Immature natural killer cell (primary cell): Measurements from ENCODE around the gene REX1BD. TPM values are rescaled to one million over a fixed set of nuclear protein-coding genes. Genes with fewer than 3 reads are reported as not detected.
"Not testable (repeated sequence)": the region's sequence is repeated elsewhere in the genome, so short reads cannot be mapped to it uniquely, and the experiment has no call there.

Experiments used
- DNase-seq, 3 donors: peaks; one replicate each; pipeline ENCODE4 v3.0.0; 2022; ENCODE audit warnings: mixed read lengths in 1 of 3
- H3K27ac Mint-ChIP-seq, 6 donors: one replicate each; pipeline ENCODE4 v1.8.0; 2020; ENCODE audit warnings: mixed read lengths in 6 of 6, mild to moderate bottlenecking in 5 of 6, inconsistent platforms in 4 of 6, moderate library complexity in 3 of 6
- H3K27me3 Mint-ChIP-seq, 3 donors: one replicate each; pipeline ENCODE4 v1.8.0; 2020 to 2021; ENCODE audit warnings: low read depth in 3 of 3, mild to moderate bottlenecking in 3 of 3, mixed read lengths in 3 of 3, moderate library complexity in 3 of 3, inconsistent platforms in 1 of 3
- H3K36me3 Mint-ChIP-seq, 3 donors: one replicate each; pipeline ENCODE4 v1.8.0; 2020; ENCODE audit warnings: mixed read lengths in 3 of 3, inconsistent platforms in 2 of 3, mild to moderate bottlenecking in 2 of 3
- H3K4me1 Mint-ChIP-seq, 2 donors: one replicate each; pipeline ENCODE4 v1.8.0; 2020; ENCODE audit warnings: inconsistent platforms in 2 of 2, mild to moderate bottlenecking in 2 of 2, mixed read lengths in 2 of 2, moderate library complexity in 1 of 2
- H3K4me3 Mint-ChIP-seq, 5 donors: one replicate each; pipeline ENCODE4 v1.8.0; 2020; ENCODE audit warnings: mild to moderate bottlenecking in 5 of 5, mixed read lengths in 5 of 5, inconsistent platforms in 3 of 5, moderate library complexity in 3 of 5
- H3K9me3 Mint-ChIP-seq, 6 donors: one replicate each; pipeline ENCODE4 v1.8.0; 2020; ENCODE audit warnings: mild to moderate bottlenecking in 6 of 6, mixed read lengths in 6 of 6, inconsistent platforms in 4 of 6, moderate library complexity in 3 of 6
- polyA plus RNA-seq, 3 donors: library from polyadenylated mRNA; unstranded; fragments of 300-500 nt; fragmentation: Illumina TruSeq; gene quantifications; one replicate each; pipeline ENCODE4 v1.2.3, GENCODE V29; 2021

Gene REX1BD
- polyA plus RNA-seq, 3 donors from 2014 or later: 123 to 175 (median 146) TPM

DNA sequence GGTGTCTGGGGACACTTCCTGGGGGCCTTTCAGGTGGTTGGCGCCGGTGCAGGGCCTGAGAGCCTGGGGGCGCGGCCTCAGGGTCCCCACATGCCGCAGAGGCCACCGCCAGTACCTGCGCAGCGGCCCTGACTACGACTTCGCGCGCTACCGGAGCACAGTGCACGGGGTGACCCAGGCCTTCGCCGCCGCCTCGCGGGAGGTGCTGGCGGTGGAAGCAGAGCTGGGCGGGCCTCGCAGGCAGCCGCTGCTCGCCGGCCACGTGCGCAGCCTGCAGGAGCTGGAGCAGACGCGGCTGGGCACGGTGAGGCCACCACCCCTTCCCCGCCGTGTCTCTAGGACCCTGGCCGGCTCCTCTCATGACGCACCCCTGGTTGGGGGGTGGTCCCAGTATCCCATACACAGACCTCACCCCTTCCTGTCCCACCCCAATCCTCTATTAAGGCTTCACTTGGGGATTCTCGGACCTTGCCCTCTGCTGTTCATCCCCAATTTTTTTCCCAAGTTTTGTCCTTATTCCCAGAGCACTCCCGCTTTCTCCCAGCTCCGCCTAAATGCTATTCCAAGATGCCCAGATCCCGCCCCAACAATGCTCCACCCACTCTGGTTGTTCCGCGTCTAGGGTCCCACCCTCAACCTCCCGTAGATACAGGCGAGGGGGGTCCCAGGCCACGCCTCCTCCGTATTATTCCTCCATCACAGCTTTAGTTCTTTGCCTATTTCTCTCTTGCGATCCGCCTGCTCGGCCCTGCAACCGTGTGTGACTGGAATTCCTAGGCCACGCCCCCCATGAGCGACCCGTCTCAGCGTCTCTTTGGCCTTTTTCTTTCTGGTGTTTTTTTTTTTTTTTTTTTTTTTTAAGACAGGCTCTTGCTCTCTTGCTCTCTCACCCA lies 1.0 kb downstream of the REX1BD start:
- Mint-ChIP-seq H3K27me3 (peaks cover 0 to 9% (median 0%) of the 10 kb centered on the region in 3 donors), H3K4me1 (peaks cover 32 to 36% of the 10 kb centered on the region in 2 donors), H3K4me3 (peak overlapping the region; percentile 86 to 96 (median 92)), H3K27ac (peak overlapping the region; percentile 74 to 97 (median 90)), H3K9me3 (no peaks in the 10 kb centered on the region), H3K36me3 (no peaks in the 10 kb centered on the region)
- peak in 2 of 3 donors; percentile 73 to 74 for DNase-seq

DNA sequence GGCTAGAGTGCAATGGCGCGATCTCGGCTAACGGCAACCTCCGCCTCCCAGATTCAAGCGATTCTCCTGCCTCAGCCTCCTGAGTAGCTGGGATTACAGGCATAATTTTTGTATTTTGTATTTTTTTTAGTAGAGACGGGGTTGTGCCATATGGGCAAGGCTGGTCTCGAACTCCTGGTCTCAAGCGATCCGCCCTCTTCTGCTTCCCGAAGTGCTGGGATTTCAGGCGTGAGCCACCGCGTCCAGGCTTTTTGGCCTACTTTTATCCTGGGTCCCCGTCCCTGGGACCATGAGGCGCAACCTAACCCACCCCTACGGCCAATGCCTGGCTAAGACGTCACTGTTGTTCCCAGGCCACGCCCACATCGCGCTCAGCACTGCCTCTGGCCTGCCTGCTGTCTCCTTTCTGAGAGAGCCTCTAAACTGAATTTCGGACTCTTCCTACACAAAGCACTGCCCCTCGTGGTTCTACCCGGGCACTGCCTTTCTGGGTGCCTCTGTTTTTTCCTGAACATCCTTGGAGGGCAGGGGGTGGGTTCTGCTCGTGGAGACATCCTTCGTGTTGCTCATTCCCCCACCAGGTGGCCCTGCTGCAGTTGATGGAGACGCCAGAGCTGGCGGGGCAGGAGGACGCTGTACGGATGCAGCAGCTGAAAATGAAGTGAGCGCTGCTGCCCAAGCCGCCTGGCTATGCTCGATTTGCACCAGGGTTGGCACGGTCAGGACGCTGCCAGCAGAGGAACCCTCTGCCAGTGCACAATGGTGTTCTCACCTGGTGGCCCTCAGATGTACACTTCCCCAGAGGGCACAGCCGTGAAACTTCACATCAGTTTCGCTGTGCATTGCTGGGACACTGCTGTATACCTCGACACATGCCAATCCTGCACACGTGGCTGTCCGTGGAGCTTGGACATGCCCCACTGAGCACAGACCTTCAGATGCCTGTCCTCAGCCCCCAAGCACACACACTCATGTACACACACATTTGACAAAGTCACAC lies 2.0 kb downstream of the REX1BD start:
- Mint-ChIP-seq H3K9me3 (no peaks in the 10 kb centered on the region), H3K36me3 (no peaks in the 10 kb centered on the region), H3K4me3 (peak overlapping the region; percentile 56 to 92 (median 86)), H3K27me3 (peaks cover 0 to 9% (median 2%) of the 10 kb centered on the region in 3 donors), H3K27ac (peak overlapping the region in 5 of 6 donors; percentile 31 to 92 (median 74)), H3K4me1 (peaks cover 37 to 44% of the 10 kb centered on the region in 2 donors)
- no peak for DNase-seq

DNA sequence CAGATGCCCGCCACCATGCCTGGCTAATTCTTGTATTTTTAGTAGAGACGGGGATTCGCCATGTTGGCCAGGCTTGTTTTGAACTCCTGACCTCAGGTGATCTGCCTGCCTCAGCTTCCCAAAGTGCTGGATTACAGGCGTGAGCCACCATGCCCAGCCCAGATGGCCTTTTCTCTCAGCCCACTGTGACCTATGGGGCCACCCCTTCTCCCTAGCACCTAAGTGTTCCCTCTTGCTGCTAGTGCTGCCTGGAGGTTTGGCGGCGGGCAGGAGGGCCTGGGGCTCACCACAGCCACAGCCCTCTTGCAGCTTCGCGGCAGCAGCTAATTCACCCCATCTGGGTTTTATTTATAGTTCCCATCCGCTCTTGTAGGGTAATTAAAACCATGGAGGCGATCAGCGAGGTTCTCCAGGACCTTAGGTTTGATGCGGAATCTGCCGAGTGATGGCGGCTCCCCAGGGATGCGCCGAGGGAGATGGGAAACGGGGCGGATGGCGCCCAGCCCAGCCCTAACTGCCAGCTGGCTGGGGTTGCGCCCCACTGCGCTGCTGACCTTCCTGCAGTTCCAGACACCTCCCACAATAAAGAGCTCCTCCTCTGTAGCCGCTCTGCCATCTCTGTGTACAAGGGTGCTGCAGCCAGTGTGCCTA lies 3.3 kb downstream of the REX1BD start:
- H3K4me3 Mint-ChIP-seq: peak overlapping the region in 4 of 5 donors; percentile 21 to 36 (median 26)

DNA sequence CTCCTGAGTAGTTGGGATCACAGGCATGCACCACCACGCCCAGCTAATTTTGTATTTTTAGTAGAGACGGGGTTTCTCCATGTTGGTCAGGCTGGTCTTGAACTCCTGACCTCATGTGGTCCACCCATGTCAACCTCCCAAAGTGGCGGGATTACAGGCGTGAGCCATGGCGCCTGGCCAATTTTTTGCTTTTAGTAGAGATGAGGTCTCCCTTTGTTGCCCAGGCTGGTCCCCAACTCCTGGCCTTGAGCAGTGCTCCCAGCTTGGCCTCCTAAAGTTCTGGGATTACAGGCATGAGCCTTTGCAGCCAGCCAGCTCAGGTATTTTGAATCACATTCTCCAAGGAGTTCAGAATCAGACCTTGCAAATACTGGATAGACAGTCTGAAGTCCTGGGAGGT lies 4.1 kb downstream of the REX1BD start:
- H3K36me3 Mint-ChIP-seq, H3K27me3 Mint-ChIP-seq, DNase-seq, H3K4me3 Mint-ChIP-seq, H3K9me3 Mint-ChIP-seq: not testable (repeated sequence)
- Mint-ChIP-seq H3K4me1 (peaks cover 35 to 44% of the 10 kb centered on the region in 2 donors), H3K27ac (peak overlapping the region in 1 of 6 donors; percentile 34)

More for the DNA sequence above, 3.3 kb downstream of the REX1BD start:
- Mint-ChIP-seq H3K4me1 (peaks cover 37 to 46% of the 10 kb centered on the region in 2 donors), H3K27ac (peak overlapping the region in 1 of 6 donors; percentile 8), H3K9me3 (peaks cover 0 to 1% (median 0%) of the 10 kb centered on the region in 6 donors), H3K36me3 (no peaks in the 10 kb centered on the region), H3K27me3 (peaks cover 0 to 9% (median 2%) of the 10 kb centered on the region in 3 donors)
- no peak for DNase-seq

DNA sequence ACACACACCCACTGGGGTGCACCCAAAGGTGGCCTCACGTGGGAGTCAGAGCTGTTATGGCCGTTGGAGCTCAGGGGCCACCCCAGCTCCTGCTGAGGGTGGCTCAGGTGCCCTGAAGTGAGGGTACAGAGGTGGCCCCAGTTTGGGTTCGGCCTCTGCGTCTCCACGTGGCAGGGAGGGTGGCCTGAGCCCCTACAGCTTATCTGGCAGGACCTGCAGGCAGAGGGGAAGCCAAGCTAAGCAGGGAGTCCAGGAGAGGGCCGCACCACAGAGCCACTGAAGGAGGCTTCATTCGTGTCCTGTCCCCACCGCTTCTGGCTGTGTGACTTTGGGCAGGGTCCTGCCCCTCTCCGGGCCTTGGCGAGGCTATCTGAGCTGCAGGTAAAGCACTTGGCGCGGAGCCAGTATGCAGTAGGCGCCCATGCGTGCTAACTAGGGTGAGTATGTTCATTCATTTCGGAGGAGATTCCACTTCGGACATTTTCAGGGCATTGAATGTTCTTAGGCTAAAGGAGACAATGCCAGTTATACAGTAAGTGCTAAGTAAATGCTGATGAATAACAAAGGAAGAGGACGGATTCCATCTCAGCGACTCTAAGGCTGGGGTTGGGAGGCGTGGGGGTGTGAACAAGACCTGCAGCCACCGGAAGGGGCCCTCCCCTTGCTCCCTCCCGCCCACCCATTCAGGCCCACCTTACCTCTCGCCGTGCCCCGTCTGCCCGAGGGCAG lies 4.9 kb downstream of the REX1BD start:
- peaks cover 0 to 1% (median 0%) of the 10 kb centered on the region in 6 donors for H3K9me3 Mint-ChIP-seq
- H3K27ac Mint-ChIP-seq: peak overlapping the region in 4 of 6 donors; percentile 34 to 79 (median 50)
- H3K36me3 Mint-ChIP-seq: no peaks in the 10 kb centered on the region

DNA sequence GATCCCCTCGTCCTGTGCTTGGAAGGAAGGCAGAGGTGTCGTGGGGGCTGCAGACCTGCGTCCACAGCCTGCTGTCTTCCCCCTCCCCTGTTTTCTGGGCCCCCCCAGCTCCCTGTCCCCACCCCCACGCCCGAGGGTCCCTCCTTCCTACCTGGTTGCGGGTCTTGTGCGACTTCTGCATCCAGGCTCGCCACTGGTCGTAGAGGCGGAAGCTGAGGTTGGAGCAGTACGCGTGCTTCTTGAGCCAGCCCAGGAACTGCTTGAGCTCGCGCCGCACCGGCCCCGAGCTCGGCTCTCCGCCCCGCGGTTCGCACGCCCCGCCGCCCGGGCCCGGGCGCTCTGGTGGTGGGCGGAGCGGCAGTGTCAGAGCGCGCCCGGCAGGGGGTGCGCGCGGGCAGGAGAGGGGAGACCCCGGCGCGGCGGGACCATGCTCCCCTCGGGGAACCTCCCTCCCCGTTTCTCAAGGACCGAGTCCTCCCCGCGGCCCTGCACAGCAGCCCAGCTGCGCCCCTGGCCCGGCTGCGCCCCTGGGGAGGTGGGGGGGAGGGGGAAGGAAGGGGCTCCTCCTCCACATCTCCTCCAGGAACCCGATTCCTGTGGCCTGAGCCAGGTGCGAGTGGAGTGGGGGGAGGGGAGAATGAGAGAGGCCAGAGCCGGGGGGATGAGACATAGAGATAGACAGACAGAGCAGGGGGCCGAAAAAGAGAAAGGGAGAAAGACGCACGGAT lies 5.7 kb downstream of the REX1BD start:
- Mint-ChIP-seq H3K27me3 (peaks cover 1 to 6% (median 2%) of the 10 kb centered on the region in 3 donors), H3K27ac (peak overlapping the region in 3 of 6 donors; percentile 78 to 86 (median 85)), H3K4me1 (peaks cover 26 to 35% of the 10 kb centered on the region in 2 donors), H3K9me3 (peaks cover 0 to 1% (median 0%) of the 10 kb centered on the region in 6 donors), H3K36me3 (no peaks in the 10 kb centered on the region), H3K4me3 (peak overlapping the region; percentile 79 to 86 (median 85))
- DNase-seq: peak; percentile 71 to 78 (median 75)

More for the DNA sequence above, 4.9 kb downstream of the REX1BD start:
- peak overlapping the region; percentile 62 to 82 (median 66) for H3K4me3 Mint-ChIP-seq
- peaks cover 27 to 36% of the 10 kb centered on the region in 2 donors for H3K4me1 Mint-ChIP-seq
- DNase-seq: no peak
- peaks cover 0 to 9% (median 2%) of the 10 kb centered on the region in 3 donors for H3K27me3 Mint-ChIP-seq

DNA sequence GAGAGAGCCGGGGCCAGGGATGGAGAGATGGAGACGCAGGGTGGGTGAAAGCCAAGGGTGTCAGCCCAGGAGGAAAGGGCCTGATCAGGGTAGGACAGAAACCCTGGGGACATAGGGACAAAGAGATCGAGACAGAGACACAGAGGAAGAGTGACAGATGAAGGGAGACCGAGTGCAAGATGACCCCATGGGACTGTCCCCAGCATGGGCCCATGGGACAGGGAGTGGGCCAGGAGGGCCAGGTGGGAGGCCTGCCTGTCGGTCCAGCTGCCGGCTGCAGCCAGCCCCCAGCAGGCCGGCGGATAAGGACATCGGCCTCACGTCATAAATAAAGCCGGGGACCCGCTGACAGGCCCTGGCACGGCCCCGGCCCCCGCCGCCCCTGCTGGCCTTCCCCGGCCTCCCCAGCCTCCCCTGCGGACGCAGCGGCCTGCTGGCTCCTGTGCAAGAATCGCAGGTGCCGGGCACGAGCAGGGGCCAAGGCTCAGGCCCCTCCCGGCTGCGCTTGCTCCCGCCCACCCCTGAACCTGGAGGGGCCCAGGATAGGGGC lies 6.3 kb downstream of the REX1BD start:
- H3K27me3 Mint-ChIP-seq: peaks cover 2 to 6% (median 4%) of the 10 kb centered on the region in 3 donors
- peaks cover 0 to 1% (median 0%) of the 10 kb centered on the region in 6 donors for H3K9me3 Mint-ChIP-seq
- peak overlapping the region in 3 of 6 donors; percentile 78 to 86 (median 85) for H3K27ac Mint-ChIP-seq
- peaks cover 21 to 30% of the 10 kb centered on the region in 2 donors for H3K4me1 Mint-ChIP-seq
- no peak for DNase-seq
- peak overlapping the region; percentile 79 to 86 (median 85) for H3K4me3 Mint-ChIP-seq
- no peaks in the 10 kb centered on the region for H3K36me3 Mint-ChIP-seq

DNA sequence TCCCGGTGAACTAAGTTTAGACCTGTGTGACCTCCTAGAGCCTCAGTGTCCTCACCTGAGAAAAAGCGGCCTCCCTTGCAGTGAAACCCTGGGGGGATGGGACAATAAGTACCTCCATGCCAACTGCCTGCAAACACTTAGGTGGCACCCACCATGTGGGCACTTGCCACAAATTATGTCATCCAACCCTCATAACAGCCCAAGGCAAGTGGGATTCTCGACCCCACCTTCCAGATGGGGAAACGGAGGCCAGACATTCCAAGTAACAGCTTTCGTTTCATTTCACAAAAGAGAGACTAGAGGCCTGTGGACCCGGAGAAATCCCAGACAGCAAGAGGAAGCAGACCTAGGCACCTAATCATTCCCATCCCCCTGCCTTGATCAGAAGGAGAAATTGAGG lies 6.9 kb downstream of the REX1BD start:
- DNase-seq: no peak
- Mint-ChIP-seq H3K4me1 (peaks cover 17 to 25% of the 10 kb centered on the region in 2 donors), H3K9me3 (peaks cover 0 to 1% (median 0%) of the 10 kb centered on the region in 6 donors), H3K27ac (peak overlapping the region in 1 of 6 donors; percentile 31), H3K27me3 (peaks cover 2 to 4% (median 4%) of the 10 kb centered on the region in 3 donors), H3K36me3 (no peaks in the 10 kb centered on the region), H3K4me3 (peak overlapping the region; percentile 33 to 63 (median 58))

DNA sequence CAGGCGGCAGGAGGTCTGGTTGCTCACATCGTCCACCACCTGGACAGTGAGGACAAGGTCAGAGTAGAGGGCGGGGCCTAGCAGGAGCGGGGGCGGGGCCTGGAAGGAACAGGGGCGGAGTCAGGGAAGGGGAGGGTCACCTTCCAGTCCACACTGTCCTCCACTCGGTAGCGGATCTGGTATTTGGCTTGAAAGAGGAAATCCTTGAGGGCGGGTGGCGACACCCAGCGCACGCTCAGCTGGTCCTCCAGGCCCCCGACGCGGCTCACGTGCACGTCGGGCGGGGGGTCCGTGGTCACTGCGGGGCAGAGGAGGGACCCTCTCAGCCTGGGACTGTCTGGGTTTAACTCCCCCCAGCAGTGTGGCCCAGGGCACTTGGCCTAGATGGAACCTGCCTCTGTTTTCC lies 8.2 kb downstream of the REX1BD start:
- peaks cover 11 to 17% of the 10 kb centered on the region in 2 donors for H3K4me1 Mint-ChIP-seq
- H3K36me3 Mint-ChIP-seq: no peaks in the 10 kb centered on the region
- no peak overlapping the region for H3K27ac Mint-ChIP-seq
- peaks cover 2 to 4% (median 3%) of the 10 kb centered on the region in 3 donors for H3K27me3 Mint-ChIP-seq
- no peak for DNase-seq
- H3K9me3 Mint-ChIP-seq: peaks cover 0 to 1% (median 0%) of the 10 kb centered on the region in 6 donors
- peak overlapping the region in 1 of 5 donors; percentile 9 for H3K4me3 Mint-ChIP-seq

DNA sequence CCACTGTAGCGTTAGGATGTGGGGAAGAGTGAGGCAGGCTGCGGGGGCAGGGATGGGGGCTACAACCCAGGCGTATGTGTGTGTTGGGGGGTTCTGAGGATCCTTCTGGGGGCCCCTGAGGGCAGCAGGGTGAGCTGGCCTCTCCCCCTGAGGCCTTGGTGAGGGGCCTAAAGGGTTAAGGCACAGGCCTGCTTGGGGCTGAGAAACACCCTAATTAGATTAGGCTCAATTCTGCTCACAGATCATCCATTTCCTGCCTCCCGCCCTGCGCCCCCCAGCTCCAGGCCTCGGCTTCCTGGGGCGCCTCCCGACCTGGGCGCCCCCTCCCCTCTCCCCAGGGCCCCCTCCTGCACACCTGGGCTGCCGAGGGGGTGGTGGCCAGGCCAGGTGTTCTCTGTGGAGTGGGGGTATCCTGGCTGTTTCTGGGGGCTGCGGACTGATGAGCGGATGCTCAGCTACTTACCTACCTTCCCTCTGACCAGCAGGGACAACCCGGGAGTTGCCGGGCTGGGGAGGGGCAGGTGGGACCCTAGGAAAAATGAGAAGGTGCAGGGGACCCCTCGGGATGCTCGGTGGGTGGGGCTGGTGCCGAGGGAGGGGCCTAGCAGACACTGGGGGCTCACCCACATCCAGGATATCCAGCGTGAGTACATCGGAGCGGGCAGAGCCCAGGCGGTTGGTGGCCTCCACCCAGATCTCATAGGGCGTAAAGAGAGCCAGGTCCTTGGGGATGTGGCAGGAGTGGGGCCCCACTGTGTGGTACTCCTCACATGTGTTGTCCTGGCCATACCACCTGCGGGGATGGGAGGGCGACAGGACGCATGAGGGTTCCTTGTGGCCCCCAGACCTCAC lies 9.4 kb downstream of the REX1BD start:
- no peak overlapping the region for H3K27ac Mint-ChIP-seq
- no peaks in the 10 kb centered on the region for H3K36me3 Mint-ChIP-seq
- DNase-seq: no peak
- H3K9me3 Mint-ChIP-seq: peaks cover 0 to 2% (median 0%) of the 10 kb centered on the region in 6 donors
- peaks cover 11 to 17% of the 10 kb centered on the region in 2 donors for H3K4me1 Mint-ChIP-seq
- no peak overlapping the region for H3K4me3 Mint-ChIP-seq
- peaks cover 3 to 13% (median 11%) of the 10 kb centered on the region in 3 donors for H3K27me3 Mint-ChIP-seq

DNA sequence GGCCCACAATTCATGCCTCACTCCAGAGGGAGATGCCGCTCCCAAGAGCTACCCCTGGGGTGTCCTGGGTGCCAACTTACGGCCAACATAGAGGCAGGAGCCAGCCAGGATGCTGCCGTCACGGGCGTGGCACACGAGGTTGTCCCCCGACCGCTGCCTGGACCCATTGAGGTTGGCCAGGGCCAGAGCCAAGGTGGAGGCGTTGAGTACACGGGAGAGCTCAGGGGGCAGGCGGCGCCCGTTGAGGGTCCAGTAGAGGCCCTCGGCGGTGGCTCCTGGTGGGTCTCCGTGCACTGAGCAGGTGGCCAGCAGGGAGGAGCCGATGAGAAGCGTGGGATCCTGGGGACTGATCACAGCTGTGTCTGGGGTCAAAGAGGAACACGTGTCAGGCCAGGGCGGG lies 10.9 kb downstream of the REX1BD start:
- H3K4me3 Mint-ChIP-seq: no peak overlapping the region
- no peak for DNase-seq
- H3K36me3 Mint-ChIP-seq: no peaks in the 10 kb centered on the region

More for the DNA sequence above, 10.9 kb downstream of the REX1BD start:
- H3K27me3 Mint-ChIP-seq: peaks cover 6 to 15% (median 14%) of the 10 kb centered on the region in 3 donors
- H3K27ac Mint-ChIP-seq: no peak overlapping the region
- H3K4me1 Mint-ChIP-seq: peaks cover 7 to 10% of the 10 kb centered on the region in 2 donors
- H3K9me3 Mint-ChIP-seq: peaks cover 0 to 3% (median 0%) of the 10 kb centered on the region in 6 donors
